IMR-90 (cell line): ENCODE results near the gene LAMB3. TPM values are rescaled to one million over a fixed set of nuclear protein-coding genes. Genes with fewer than 3 reads are reported as not detected.

Experiments used
- ATAC-seq: fragments of 200-7000 bp; cut with Tn5 transposase; 2 replicates; pipeline ENCODE4 v1.9.1; 2020; ENCODE audit warnings: low read depth, mild to moderate bottlenecking, moderate library complexity
- BruUV-seq: library from RNA; stranded (reverse); fragments of 400-500 nt; replicated peaks from 2 replicates; lab custom pipeline; 2021; lab: Mats Ljungman, UMichigan
- CTCF ChIA-PET: fragments of 300-600 bp; formaldehyde crosslinking; extraction: SDS; loops from one replicate; lab custom pipeline; 2021; ENCODE audit warnings: antibody characterized with exemption; lab: Yijun Ruan, JAX
- POLR2A ChIA-PET: fragments of 300-600 bp; sonication (Branson Sonifier 250); formaldehyde crosslinking; loops from one replicate; lab custom pipeline; 2022; ENCODE audit warnings: antibody characterized with exemption; ENCODE audit not compliant: unreplicated experiment; lab: Charles Lee
- DNase-seq: peaks from one replicate; pipeline ENCODE4 v3.0.0; 2013
- H2AFZ ChIP-seq: replicated peaks from 2 replicates; pipeline ENCODE3; 2013; ENCODE audit warnings: low read length, mild to moderate bottlenecking; ENCODE audit not compliant: poor library complexity
- H2AK5ac ChIP-seq: 2 replicates; pipeline ENCODE4 v1.6.1; 2013; ENCODE audit warnings: low read depth, low read length, inconsistent platforms
- H2AK9ac ChIP-seq: replicated peaks from 2 replicates; pipeline ENCODE3; 2013; ENCODE audit warnings: mild to moderate bottlenecking, low read depth, low read length, moderate library complexity; ENCODE audit not compliant: poor library complexity
- H2BK120ac ChIP-seq: 2 replicates; pipeline ENCODE4 v1.6.1; 2013; ENCODE audit warnings: low read depth, low read length, inconsistent platforms
- H2BK15ac ChIP-seq: 3 replicates; pipeline ENCODE4 v1.6.1; 2013; ENCODE audit warnings: low read depth, low read length, inconsistent platforms
- H2BK20ac ChIP-seq: 2 replicates; pipeline ENCODE4 v1.6.1; 2013; ENCODE audit warnings: low read depth, mild to moderate bottlenecking, inconsistent platforms, low read length, moderate library complexity
- H2BK5ac ChIP-seq: 2 replicates; pipeline ENCODE4 v1.6.1; 2013; ENCODE audit warnings: mild to moderate bottlenecking, low read depth, low read length, inconsistent platforms; ENCODE audit not compliant: poor library complexity, severe bottlenecking
- H3K14ac ChIP-seq: replicated peaks from 2 replicates; pipeline ENCODE4 v1.6.1; 2013; ENCODE audit warnings: low read depth, low read length, inconsistent platforms
- H3K18ac ChIP-seq: 2 replicates; pipeline ENCODE4 v1.6.1; 2013; ENCODE audit warnings: low read depth, low read length, control low read depth
- H3K23ac ChIP-seq: 2 replicates; pipeline ENCODE4 v1.6.1; 2013; ENCODE audit warnings: low read depth, low read length, inconsistent platforms
- H3K27ac ChIP-seq: 2 replicates; pipeline ENCODE4 v1.5.1; 2013; ENCODE audit warnings: mild to moderate bottlenecking, control low read depth, low read length; ENCODE audit not compliant: insufficient read depth
- H3K27me3 ChIP-seq: 2 replicates; pipeline ENCODE4 v1.6.1; 2013; ENCODE audit warnings: low read length; ENCODE audit not compliant: control insufficient read depth, insufficient read depth
- H3K36me3 ChIP-seq: 2 replicates; pipeline ENCODE4 v1.6.1; 2013; ENCODE audit warnings: low read length, mixed read lengths; ENCODE audit not compliant: control insufficient read depth, insufficient read depth
- H3K4ac ChIP-seq: 2 replicates; pipeline ENCODE4 v1.6.1; 2013; ENCODE audit warnings: low read depth, low read length, inconsistent platforms
- H3K4me1 ChIP-seq: 2 replicates; pipeline ENCODE4 v1.6.1; 2013; ENCODE audit warnings: low read length, mixed read lengths; ENCODE audit not compliant: control insufficient read depth, insufficient read depth
- H3K4me2 ChIP-seq: 2 replicates; pipeline ENCODE4 v1.6.1; 2013; ENCODE audit warnings: low read depth, mild to moderate bottlenecking, control low read depth, low read length, moderate library complexity
- H3K4me3 ChIP-seq: 2 replicates; pipeline ENCODE4 v1.5.1; 2013; ENCODE audit warnings: low read depth, mild to moderate bottlenecking, control low read depth, low read length, moderate library complexity; ENCODE audit not compliant: insufficient read depth
- H3K56ac ChIP-seq: 2 replicates; pipeline ENCODE4 v1.6.1; 2013; ENCODE audit warnings: low read length, inconsistent platforms; ENCODE audit not compliant: insufficient read depth; ENCODE audit errors: extremely low read depth
- H3K79me1 ChIP-seq, 2 experiments: 2 replicates each; pipeline ENCODE4 v1.6.1; 2013; ENCODE audit warnings: low read length in 2 of 2, inconsistent platforms in 1 of 2, low read depth in 1 of 2
- H3K9ac ChIP-seq: 2 replicates; pipeline ENCODE4 v1.6.1; 2013; ENCODE audit warnings: low read depth, low read length, control low read depth
- H3K9me1 ChIP-seq: 2 replicates; pipeline ENCODE4 v1.6.1; 2013; ENCODE audit warnings: low read length, inconsistent platforms; ENCODE audit not compliant: insufficient read depth
- H3K9me3 ChIP-seq: 2 replicates; pipeline ENCODE4 v1.6.1; 2013; ENCODE audit warnings: low read length; ENCODE audit not compliant: control insufficient read depth, insufficient read depth
- H4K20me1 ChIP-seq: 2 replicates; pipeline ENCODE4 v1.6.1; 2013; ENCODE audit warnings: low read length, inconsistent platforms; ENCODE audit not compliant: insufficient read depth
- H4K5ac ChIP-seq: 2 replicates; pipeline ENCODE4 v1.6.1; 2013; ENCODE audit warnings: mild to moderate bottlenecking, low read depth, low read length, control low read depth
- H4K8ac ChIP-seq, 2 experiments: 2 replicates each; pipeline ENCODE4 v1.6.1; 2013; ENCODE audit warnings: low read depth in 2 of 2, low read length in 2 of 2, control low read depth in 1 of 2, inconsistent platforms in 1 of 2
- H4K91ac ChIP-seq: 2 replicates; pipeline ENCODE4 v1.6.1; 2013; ENCODE audit warnings: low read depth, low read length, inconsistent platforms; ENCODE audit not compliant: insufficient read depth
- BHLHE40 ChIP-seq: fragments of 150-350 bp; IDR thresholded peaks from 2 replicates; pipeline ENCODE4 v1.6.1; 2016; ENCODE audit warnings: mild to moderate bottlenecking, low read depth, low read length
- CHD1 ChIP-seq: IDR thresholded peaks from 2 replicates; pipeline ENCODE4 v1.6.1; 2012; ENCODE audit warnings: low read depth, low read length, improper control_type of control experiment
- FOS ChIP-seq: fragments of 150-350 bp; IDR thresholded peaks from 2 replicates; pipeline ENCODE4 v1.6.1; 2016; ENCODE audit warnings: low read depth, low read length
- MAFK ChIP-seq: IDR thresholded peaks from 2 replicates; pipeline ENCODE4 v1.6.1; 2012; ENCODE audit warnings: low read depth, low read length, improper control_type of control experiment
- MAZ ChIP-seq: IDR thresholded peaks from 2 replicates; pipeline ENCODE4 v1.6.1; 2012; ENCODE audit warnings: low read depth, mild to moderate bottlenecking, low read length, improper control_type of control experiment, moderate library complexity, borderline replicate concordance
- MXI1 ChIP-seq: IDR thresholded peaks from 2 replicates; pipeline ENCODE4 v1.6.1; 2012; ENCODE audit warnings: low read depth, mild to moderate bottlenecking, low read length, moderate library complexity, borderline replicate concordance
- NFE2L2 ChIP-seq: fragments of 150-350 bp; IDR thresholded peaks from 2 replicates; pipeline ENCODE4 v1.6.1; 2016; ENCODE audit warnings: low read depth, mild to moderate bottlenecking, low read length
- POLR2A ChIP-seq: IDR thresholded peaks from 2 replicates; pipeline ENCODE4 v1.6.1; 2012; ENCODE audit warnings: mild to moderate bottlenecking, low read depth, low read length
- RAD21 ChIP-seq: IDR thresholded peaks from 2 replicates; pipeline ENCODE4 v1.6.1; 2012; ENCODE audit warnings: low read length, improper control_type of control experiment
- RFX5 ChIP-seq: IDR thresholded peaks from 2 replicates; pipeline ENCODE4 v1.8.0; 2012; ENCODE audit warnings: low read depth, mild to moderate bottlenecking, low read length, moderate library complexity
- SMC3 ChIP-seq: fragments of 150-350 bp; IDR thresholded peaks from 2 replicates; pipeline ENCODE4 v1.6.1; 2016; ENCODE audit warnings: low read depth, mild to moderate bottlenecking, antibody characterized with exemption, low read length, moderate library complexity
- WGBS, 2 experiments: methylation state at CpG; one replicate each; pipeline versions ENCODE4 v1.1.5 to v1.1.7; 2013; ENCODE audit warnings: missing lambda C conversion rate in 2 of 2; ENCODE audit not compliant: insufficient read length in 1 of 2; ENCODE audit errors: extremely low coverage in 2 of 2; 5-methylcytosine and 5-hydroxymethylcytosine counted together
- dilution Hi-C: fragments of 300-500 bp; cut with HindIII; formaldehyde crosslinking; loops from one replicate; pipeline ENCODE4 v1.14.3; 2018; ENCODE audit warnings: low sequenced_read_pairs; ENCODE audit not compliant: unreplicated experiment
- in situ Hi-C: fragments of 300-500 bp; cut with MboI; formaldehyde crosslinking; loops from 3 replicates; pipeline ENCODE4 v1.14.3; 2019; ENCODE audit warnings: low sequenced_read_pairs, inconsistent platforms, mixed read lengths
- intact Hi-C: fragments of 100-400 bp; cut with micrococcal nuclease; formaldehyde crosslinking; loops from 2 replicates; pipeline ENCODE4 v1.10.0; 2022
- polyA plus RNA-seq, 3 experiments: library from polyadenylated mRNA; depleted of rRNA; stranded (reverse); fragments of >200 nt; gene quantifications; 2 replicates each; pipeline ENCODE4 v1.2.3, GENCODE V29; 2012; ENCODE audit warnings: low replicate concordance in 1 of 3
- total RNA-seq: library from RNA; depleted of rRNA; stranded (reverse); fragments of >200 nt; gene quantifications from 2 replicates; pipeline ENCODE4 v1.2.3, GENCODE V29; 2012
- TF ChIP-seq, protein P1 (sequence below): conservative IDR thresholded peaks from 2 replicates; pipeline ENCODE4 v1.5.1; 2012; ENCODE audit warnings: mild to moderate bottlenecking, low read depth, low read length, improper control_type of control experiment
- TF ChIP-seq, protein P2 (sequence below): fragments of 150-350 bp; IDR thresholded peaks from 2 replicates; pipeline ENCODE4 v1.6.1; 2016; ENCODE audit warnings: low read depth, mild to moderate bottlenecking, low read length, moderate library complexity, borderline replicate concordance

Gene LAMB3
- total and polyA plus RNA-seq, 2 of the 4 experiments (the other 2 are of a cell fraction) = 0.72 to 2.1 TPM

DNA sequence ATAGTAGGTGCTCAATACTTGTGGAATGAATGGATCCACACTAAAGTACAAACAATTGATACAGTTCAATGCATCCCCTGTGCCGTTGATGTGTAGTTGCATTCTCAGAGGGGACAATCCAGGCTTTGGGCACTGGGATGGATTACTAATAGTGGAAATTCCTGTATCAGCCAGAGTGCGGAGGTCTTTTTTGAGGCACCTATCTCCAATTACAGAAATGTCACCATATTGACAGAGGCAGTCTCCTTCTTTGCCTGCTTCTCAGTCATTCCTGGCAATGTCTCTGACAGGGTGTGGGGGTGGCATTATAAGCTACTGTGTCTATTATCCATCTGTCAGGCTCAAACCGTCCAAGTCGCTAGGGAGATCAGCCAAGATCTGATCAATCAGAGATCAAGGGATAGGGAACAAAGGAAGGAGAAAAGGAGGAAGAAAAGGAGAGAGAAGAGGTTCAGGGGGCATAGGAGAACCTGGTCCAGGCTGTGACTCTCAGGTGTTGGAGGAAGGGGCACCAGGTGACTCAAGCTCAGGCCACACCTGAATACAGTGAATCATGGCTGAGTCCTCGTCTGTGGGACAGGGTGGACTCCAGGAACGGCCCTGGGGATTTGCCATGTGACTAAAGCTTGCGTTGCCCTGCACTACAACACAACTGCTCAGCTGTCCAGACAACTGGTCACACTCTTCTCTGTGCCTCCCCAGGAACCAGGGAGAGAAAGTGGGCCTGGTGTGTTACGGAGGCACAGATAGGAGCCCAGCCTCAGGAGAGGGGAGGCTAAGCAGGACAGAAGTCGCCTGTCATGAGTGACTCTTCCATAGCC lies 3.4 kb upstream of the LAMB3 start (continued):
- no peak for TF ChIP-seq SMC3

DNA sequence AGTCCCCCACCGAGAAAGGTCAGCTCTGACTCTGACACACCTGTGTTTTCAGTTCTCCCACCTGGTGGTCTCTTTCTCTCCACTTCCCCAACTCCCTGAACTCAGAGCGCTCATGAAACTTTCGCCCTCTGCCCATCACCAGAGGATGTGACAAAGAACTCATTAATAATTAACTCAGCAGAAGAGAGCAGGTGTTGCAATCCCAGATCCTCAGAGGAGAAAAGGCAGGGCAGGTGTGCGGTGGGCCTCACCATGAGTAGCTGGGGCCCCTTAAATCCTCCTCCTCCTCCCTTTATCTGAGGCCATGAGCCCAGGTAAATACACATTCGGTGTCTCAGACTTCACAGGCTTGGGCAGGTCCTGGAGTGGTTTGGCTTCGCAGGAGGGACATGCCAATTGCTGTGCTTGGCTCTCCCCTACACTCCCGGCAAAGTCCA lies 1.7 kb upstream of the LAMB3 start:
- H3K9me1 ChIP-seq = peaks cover 16% of the 10 kb centered on the region; the same call in 1 of the 2 replicates
- H3K4me3 ChIP-seq = no peak overlapping the region
- TF ChIP-seq CHD1 (no peak), RAD21 (no peak), MAFK (no peak), BHLHE40 (no peak), MAZ (no peak), NFE2L2 (no peak), MXI1 (no peak), FOS (no peak), SMC3 (no peak), RFX5 (no peak), POLR2A (no peak)
- TF ChIP-seq, protein P1, sequence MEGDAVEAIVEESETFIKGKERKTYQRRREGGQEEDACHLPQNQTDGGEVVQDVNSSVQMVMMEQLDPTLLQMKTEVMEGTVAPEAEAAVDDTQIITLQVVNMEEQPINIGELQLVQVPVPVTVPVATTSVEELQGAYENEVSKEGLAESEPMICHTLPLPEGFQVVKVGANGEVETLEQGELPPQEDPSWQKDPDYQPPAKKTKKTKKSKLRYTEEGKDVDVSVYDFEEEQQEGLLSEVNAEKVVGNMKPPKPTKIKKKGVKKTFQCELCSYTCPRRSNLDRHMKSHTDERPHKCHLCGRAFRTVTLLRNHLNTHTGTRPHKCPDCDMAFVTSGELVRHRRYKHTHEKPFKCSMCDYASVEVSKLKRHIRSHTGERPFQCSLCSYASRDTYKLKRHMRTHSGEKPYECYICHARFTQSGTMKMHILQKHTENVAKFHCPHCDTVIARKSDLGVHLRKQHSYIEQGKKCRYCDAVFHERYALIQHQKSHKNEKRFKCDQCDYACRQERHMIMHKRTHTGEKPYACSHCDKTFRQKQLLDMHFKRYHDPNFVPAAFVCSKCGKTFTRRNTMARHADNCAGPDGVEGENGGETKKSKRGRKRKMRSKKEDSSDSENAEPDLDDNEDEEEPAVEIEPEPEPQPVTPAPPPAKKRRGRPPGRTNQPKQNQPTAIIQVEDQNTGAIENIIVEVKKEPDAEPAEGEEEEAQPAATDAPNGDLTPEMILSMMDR = no peak
- TF ChIP-seq, protein P2, sequence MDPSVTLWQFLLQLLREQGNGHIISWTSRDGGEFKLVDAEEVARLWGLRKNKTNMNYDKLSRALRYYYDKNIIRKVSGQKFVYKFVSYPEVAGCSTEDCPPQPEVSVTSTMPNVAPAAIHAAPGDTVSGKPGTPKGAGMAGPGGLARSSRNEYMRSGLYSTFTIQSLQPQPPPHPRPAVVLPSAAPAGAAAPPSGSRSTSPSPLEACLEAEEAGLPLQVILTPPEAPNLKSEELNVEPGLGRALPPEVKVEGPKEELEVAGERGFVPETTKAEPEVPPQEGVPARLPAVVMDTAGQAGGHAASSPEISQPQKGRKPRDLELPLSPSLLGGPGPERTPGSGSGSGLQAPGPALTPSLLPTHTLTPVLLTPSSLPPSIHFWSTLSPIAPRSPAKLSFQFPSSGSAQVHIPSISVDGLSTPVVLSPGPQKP = no peak
- no peaks in the 10 kb centered on the region for H3K36me3 ChIP-seq
- no peak overlapping the region for H3K9ac ChIP-seq
- H3K4ac ChIP-seq = no peak overlapping the region
- H2AK5ac ChIP-seq = no peak overlapping the region
- no peak overlapping the region for H3K27ac ChIP-seq
- H3K56ac ChIP-seq = no peak overlapping the region
- CTCF ChIA-PET = no interaction called here
- no peaks in the 10 kb centered on the region for H3K9me3 ChIP-seq
- POLR2A ChIA-PET = no interaction called here
- ATAC-seq (no peak), DNase-seq (no peak)
- no peak overlapping the region for H2AK9ac ChIP-seq
- no peak overlapping the region for H4K91ac ChIP-seq
- dilution Hi-C loops (no loop called here), intact Hi-C loops (no loop called here), in situ Hi-C loops (no loop called here)
- no TSS peak for BruUV-seq
- no peak overlapping the region for H4K8ac ChIP-seq
- no peak overlapping the region for H3K18ac ChIP-seq
- peaks cover 9% of the 10 kb centered on the region for H3K4me1 ChIP-seq
- no peak overlapping the region for H4K5ac ChIP-seq
- WGBS, 2 experiments = 87% methylated on average over 4 of the region's 7 CpGs; no CpG with 5 or more reads in 1 of the 2 experiments
- no peak overlapping the region for H3K4me2 ChIP-seq
- H4K20me1 ChIP-seq = no peaks in the 10 kb centered on the region
- H2BK15ac ChIP-seq = no peak overlapping the region
- H2BK20ac ChIP-seq = no peak overlapping the region
- no peak overlapping the region for H3K14ac ChIP-seq
- no peak overlapping the region for H2BK5ac ChIP-seq
- H3K79me1 ChIP-seq = no peaks in the 10 kb centered on the region
- no peaks in the 10 kb centered on the region; the same call in 1 of the 2 replicates for H3K27me3 ChIP-seq
- H3K23ac ChIP-seq = no peak overlapping the region
- no peak overlapping the region for H2AFZ ChIP-seq
- no peak overlapping the region for H2BK120ac ChIP-seq
